ENCODE data around the gene NCBP2L.

NCBP2L gene

DNA sequence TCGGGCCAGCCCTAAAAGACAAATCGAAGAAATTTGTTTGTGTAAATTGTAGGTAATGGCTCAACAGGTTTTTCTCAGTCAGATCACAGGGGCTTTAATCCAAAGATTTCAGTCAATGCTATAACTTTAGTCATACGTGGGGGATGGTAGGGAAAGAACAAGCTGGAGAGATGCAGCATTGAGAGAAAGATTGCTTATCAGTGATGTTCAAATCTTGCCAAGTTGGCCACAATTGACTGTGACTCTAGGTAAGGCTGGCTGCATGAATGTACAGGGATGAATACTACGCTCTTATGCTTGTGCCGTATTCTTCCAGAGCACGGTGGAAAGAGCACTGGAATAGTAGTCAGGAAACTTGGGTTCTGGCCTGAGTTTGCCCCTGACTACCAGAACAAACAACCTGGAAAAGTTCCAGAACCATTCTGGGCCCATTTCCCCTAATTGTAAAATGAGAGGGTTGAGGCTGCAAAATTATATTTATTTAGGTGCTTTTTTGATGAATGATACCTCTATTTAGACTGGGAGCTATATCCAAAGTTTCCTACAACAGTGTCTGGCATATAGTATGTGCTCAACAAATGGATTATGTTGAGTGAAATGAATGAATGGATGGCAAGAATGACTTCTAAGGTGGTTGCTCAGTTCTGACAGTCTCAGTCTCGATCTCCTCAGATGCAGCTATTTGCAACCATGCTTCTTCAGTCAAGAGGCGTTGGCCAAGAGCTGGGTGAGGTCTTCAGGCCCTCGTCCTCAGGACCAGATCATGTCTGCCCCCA lies 46.4 kb upstream of the NCBP2L start:
- Histone ChIP-seq H3K4me1 (ENCODE audit: insufficient read depth, poor library complexity, severe bottlenecking) (peaks cover 36% of the 10 kb centered on the region), H3K4me3 (ENCODE audit: severe bottlenecking) (no peak overlapping the region), H3K9me3 (ENCODE audit: severe bottlenecking) (no peaks in the 10 kb centered on the region), H3K27me3 (ENCODE audit: insufficient read depth, poor library complexity, severe bottlenecking) (no peaks in the 10 kb centered on the region), H3K27ac (ENCODE audit: poor library complexity, severe bottlenecking) (peak overlapping the region; percentile 42), H3K36me3 (ENCODE audit: low read depth) (no peaks in the 10 kb centered on the region)
- no peak for DNase-seq (ENCODE audit: low spot score)
- TF ChIP-seq, protein P1, sequence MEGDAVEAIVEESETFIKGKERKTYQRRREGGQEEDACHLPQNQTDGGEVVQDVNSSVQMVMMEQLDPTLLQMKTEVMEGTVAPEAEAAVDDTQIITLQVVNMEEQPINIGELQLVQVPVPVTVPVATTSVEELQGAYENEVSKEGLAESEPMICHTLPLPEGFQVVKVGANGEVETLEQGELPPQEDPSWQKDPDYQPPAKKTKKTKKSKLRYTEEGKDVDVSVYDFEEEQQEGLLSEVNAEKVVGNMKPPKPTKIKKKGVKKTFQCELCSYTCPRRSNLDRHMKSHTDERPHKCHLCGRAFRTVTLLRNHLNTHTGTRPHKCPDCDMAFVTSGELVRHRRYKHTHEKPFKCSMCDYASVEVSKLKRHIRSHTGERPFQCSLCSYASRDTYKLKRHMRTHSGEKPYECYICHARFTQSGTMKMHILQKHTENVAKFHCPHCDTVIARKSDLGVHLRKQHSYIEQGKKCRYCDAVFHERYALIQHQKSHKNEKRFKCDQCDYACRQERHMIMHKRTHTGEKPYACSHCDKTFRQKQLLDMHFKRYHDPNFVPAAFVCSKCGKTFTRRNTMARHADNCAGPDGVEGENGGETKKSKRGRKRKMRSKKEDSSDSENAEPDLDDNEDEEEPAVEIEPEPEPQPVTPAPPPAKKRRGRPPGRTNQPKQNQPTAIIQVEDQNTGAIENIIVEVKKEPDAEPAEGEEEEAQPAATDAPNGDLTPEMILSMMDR (IDR thresholded peaks at IDR 0.05; ENCODE audit: poor library complexity, severe bottlenecking), result no peak
- no peak for ATAC-seq (ENCODE audit: low read depth)

DNA sequence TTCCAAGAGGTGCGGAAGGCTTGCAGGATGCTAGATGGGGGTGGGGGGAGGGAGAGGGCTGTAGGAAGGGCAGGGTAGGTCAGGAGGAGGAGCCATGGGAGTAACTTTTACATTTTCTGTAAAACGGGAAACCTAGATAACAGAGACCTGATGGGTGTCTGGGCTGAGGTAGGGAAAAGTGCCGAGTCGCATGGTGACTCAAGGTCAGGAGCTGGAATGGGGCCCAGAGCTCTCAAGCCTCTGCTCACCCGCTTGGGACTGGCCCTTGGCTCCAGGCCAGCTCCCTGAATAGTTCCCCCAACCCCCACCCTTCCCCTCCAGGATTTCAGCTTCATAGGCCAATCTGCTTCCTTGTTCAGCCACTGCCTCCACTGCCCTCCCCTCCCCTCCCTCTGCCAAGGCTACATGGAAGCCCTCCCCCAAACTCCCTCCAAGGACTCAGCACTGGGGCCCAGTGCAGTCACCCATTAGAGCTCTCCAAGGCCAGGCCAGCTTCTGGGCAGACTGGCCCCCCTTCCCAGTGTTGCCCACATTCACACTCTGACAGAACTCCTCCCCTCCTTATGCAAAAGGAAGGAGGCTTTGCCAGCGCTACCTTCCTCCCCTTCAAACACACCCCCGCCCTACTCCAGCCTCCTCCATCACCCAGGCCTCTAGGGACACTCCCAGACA lies 45.6 kb upstream of the NCBP2L start:
- peaks cover 28% of the 10 kb centered on the region for H3K4me1 ChIP-seq (ENCODE audit: insufficient read depth, poor library complexity, severe bottlenecking)
- no peaks in the 10 kb centered on the region for H3K36me3 ChIP-seq (ENCODE audit: low read depth)
- H3K27me3 ChIP-seq (ENCODE audit: insufficient read depth, poor library complexity, severe bottlenecking), result no peaks in the 10 kb centered on the region
- ATAC-seq (ENCODE audit: low read depth), result peak; percentile 92
- H3K27ac ChIP-seq (ENCODE audit: poor library complexity, severe bottlenecking), result peak overlapping the region; percentile 42
- peak; percentile 77 for DNase-seq (ENCODE audit: low spot score)
- no peak overlapping the region for H3K4me3 ChIP-seq (ENCODE audit: severe bottlenecking)
- TF ChIP-seq, protein P1 (IDR thresholded peaks at IDR 0.05; ENCODE audit: poor library complexity, severe bottlenecking), result no peak
- H3K9me3 ChIP-seq (ENCODE audit: severe bottlenecking), result no peaks in the 10 kb centered on the region

DNA sequence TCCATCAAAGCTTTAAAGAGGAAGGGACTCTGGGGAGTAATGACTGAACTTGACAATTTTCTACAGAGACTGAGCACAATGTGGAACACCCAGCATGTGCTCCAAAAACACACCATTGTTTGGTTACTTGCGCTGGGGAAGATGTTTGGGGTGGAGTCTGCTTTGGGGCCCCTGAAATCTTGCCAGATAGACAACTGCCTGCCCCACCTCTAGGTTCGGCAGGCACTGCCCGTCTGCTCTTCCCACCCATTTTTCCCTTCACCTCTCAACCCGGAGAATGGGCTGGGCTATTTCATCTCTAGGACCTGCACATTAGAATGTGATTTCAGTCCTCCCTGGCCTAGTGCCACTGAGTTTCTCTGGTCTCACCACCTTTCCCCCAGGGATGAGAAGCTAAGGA lies 43.8 kb upstream of the NCBP2L start:
- Histone ChIP-seq H3K9me3 (ENCODE audit: severe bottlenecking) (no peaks in the 10 kb centered on the region), H3K4me3 (ENCODE audit: severe bottlenecking) (no peak overlapping the region), H3K27me3 (ENCODE audit: insufficient read depth, poor library complexity, severe bottlenecking) (no peaks in the 10 kb centered on the region), H3K27ac (ENCODE audit: poor library complexity, severe bottlenecking) (no peak overlapping the region), H3K4me1 (ENCODE audit: insufficient read depth, poor library complexity, severe bottlenecking) (peaks cover 27% of the 10 kb centered on the region), H3K36me3 (ENCODE audit: low read depth) (no peaks in the 10 kb centered on the region)
- no peak for DNase-seq (ENCODE audit: low spot score)
- TF ChIP-seq, protein P1 (IDR thresholded peaks at IDR 0.05; ENCODE audit: poor library complexity, severe bottlenecking), result no peak
- ATAC-seq (ENCODE audit: low read depth), result no peak

DNA sequence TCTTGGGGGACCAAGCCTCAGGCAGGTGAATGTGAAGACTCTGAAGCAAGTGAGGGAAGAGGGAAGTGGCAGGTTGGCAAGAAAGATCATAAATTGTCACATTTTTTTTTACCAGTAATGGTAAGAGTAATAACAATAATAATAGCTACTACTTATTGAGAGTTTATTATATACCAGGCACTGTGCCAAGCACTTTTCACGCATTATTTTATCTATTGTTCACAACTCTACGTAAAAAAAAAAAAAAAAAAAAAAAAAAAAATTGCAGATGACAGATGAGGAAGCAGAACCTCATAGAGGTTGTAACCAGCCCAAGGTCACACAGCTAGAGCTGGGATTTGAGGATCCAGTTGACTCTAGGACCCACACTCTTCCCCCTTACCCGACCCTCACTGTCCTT lies 42.9 kb upstream of the NCBP2L start:
- Histone ChIP-seq H3K4me1 (ENCODE audit: insufficient read depth, poor library complexity, severe bottlenecking) (peaks cover 21% of the 10 kb centered on the region), H3K4me3 (ENCODE audit: severe bottlenecking) (no peak overlapping the region), H3K9me3 (ENCODE audit: severe bottlenecking) (no peaks in the 10 kb centered on the region), H3K36me3 (ENCODE audit: low read depth) (no peaks in the 10 kb centered on the region), H3K27ac (ENCODE audit: poor library complexity, severe bottlenecking) (no peak overlapping the region), H3K27me3 (ENCODE audit: insufficient read depth, poor library complexity, severe bottlenecking) (no peaks in the 10 kb centered on the region)
- ATAC-seq (ENCODE audit: low read depth) (no peak), DNase-seq (ENCODE audit: low spot score) (no peak)
- TF ChIP-seq, protein P1 (IDR thresholded peaks at IDR 0.05; ENCODE audit: poor library complexity, severe bottlenecking), result no peak
